ENCODE measurements around the gene FGFR4.

The FGFR4 gene

DNA sequence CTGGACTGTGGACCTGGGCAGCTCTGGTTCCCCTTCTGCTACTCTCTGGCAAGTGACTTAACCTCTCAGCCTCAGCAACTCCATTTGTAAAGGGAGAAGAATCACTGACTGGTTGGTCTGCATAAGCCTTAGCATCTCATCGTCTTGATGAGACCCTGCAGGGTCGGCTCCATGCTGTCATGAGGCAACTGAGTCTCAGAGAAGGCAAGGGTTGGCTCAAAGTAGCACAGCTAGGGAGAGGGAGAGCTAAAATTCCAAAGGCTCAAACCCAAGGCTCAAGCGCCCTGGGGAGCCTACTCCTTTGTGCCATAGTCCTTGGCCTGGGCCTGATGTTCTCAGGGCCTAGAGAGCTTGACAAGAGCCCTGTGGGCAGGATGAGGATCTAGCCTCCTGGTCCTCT, 4.5 kb downstream of the FGFR4 start:
- TF ChIP-seq CTCF (conservative IDR thresholded peaks at IDR 0.05; ENCODE audit: low read depth, low read length): no peak
- no peak for DNase-seq (ENCODE audit: low read depth)
- no peak overlapping the region for H3K4me3 ChIP-seq (ENCODE audit: low read length)

DNA sequence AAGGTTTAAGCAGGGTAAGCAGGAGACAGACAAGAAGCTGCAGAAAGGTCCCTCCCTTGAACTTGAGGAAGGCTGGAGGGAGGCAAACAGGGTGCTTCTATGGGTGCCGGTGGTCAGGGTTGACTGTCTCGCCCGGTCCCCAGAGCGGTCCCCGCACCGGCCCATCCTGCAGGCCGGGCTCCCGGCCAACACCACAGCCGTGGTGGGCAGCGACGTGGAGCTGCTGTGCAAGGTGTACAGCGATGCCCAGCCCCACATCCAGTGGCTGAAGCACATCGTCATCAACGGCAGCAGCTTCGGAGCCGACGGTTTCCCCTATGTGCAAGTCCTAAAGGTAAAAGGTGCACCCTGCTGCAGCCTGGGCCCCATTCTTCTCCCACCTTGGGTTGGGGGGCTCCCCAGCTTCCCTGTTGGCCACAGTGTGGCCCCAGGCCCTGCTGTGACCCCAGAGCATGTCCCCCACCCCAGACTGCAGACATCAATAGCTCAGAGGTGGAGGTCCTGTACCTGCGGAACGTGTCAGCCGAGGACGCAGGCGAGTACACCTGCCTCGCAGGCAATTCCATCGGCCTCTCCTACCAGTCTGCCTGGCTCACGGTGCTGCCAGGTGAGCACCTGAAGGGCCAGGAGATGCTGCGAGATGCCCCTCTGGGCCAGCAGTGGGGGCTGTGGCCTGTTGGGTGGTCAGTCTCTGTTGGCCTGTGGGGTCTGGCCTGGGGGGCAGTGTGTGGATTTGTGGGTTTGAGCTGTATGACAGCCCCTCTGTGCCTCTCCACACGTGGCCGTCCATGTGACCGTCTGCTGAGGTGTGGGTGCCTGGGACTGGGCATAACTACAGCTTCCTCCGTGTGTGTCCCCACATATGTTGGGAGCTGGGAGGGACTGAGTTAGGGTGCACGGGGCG, 5.7 kb downstream of the FGFR4 start:
- no peak overlapping the region for H3K4me3 ChIP-seq (ENCODE audit: low read length)
- no peak for DNase-seq (ENCODE audit: low read depth)
- no peak for TF ChIP-seq CTCF (conservative IDR thresholded peaks at IDR 0.05; ENCODE audit: low read depth, low read length)

DNA sequence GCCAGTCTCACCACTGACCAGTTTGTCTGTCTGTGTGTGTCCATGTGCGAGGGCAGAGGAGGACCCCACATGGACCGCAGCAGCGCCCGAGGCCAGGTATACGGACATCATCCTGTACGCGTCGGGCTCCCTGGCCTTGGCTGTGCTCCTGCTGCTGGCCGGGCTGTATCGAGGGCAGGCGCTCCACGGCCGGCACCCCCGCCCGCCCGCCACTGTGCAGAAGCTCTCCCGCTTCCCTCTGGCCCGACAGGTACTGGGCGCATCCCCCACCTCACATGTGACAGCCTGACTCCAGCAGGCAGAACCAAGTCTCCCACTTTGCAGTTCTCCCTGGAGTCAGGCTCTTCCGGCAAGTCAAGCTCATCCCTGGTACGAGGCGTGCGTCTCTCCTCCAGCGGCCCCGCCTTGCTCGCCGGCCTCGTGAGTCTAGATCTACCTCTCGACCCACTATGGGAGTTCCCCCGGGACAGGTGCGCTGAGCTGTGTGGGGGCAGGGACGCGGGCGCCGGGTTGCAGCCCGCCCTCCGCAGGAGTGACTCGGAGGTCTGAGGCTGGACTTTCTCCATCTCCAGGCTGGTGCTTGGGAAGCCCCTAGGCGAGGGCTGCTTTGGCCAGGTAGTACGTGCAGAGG, 6.5 kb downstream of the FGFR4 start:
- no peak for DNase-seq (ENCODE audit: low read depth)
- no peak for TF ChIP-seq CTCF (conservative IDR thresholded peaks at IDR 0.05; ENCODE audit: low read depth, low read length)
- no peak overlapping the region for H3K4me3 ChIP-seq (ENCODE audit: low read length)

DNA sequence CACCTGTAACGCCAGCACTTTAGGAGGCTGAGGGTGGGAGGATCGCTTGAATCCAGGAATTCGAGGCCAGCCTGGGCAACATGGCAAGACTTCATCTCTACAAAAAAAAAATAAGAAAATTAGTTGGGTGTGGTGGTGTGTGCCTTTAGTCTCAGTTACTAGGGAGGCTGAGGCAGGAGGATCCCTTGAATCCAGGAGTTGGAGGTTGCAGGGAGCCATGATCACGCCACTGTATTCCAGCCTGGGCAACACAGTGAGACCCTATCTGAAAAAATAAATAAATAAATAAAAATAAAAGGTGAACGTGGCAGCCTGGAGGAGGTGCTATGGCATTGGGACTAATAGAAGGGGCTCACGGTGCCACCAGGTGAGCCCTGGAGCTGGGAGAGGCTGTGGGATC, 7.1 kb downstream of the FGFR4 start:
- H3K4me3 ChIP-seq (ENCODE audit: low read length): no peak overlapping the region
- TF ChIP-seq CTCF (conservative IDR thresholded peaks at IDR 0.05; ENCODE audit: low read depth, low read length): no peak
- DNase-seq (ENCODE audit: low read depth): no peak

- no peak for DNase-seq (ENCODE audit: low read depth)
- no peak overlapping the region for H3K4me3 ChIP-seq (ENCODE audit: low read length)
- no peak for TF ChIP-seq CTCF (conservative IDR thresholded peaks at IDR 0.05; ENCODE audit: low read depth, low read length)
Measured at GRCh38 chr5:177094224-177095087, 7.7 kb downstream of the FGFR4 start.

DNA sequence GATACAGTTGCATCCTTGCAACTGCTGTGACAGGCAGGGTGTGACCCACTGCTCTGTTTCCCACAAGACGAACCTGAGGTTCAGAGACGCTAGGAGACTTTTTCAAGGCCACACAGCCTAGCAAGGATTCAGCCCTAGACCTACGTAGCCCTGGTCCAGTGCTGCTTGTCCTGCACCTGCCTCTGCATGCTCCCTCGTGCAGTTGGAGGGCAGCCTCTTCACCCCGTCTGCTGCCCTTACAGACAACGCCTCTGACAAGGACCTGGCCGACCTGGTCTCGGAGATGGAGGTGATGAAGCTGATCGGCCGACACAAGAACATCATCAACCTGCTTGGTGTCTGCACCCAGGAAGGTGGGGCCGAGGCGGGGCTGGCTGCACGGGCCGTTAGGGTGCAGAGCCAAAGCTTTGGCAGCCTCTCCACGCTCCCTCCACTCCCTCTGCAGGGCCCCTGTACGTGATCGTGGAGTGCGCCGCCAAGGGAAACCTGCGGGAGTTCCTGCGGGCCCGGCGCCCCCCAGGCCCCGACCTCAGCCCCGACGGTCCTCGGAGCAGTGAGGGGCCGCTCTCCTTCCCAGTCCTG, 8.5 kb downstream of the FGFR4 start:
- H3K4me3 ChIP-seq (ENCODE audit: low read length): no peak overlapping the region
- no peak for DNase-seq (ENCODE audit: low read depth)
- no peak for TF ChIP-seq CTCF (conservative IDR thresholded peaks at IDR 0.05; ENCODE audit: low read depth, low read length)
